Measurements from ENCODE around the gene CHD3.

The CHD3 gene

DNA sequence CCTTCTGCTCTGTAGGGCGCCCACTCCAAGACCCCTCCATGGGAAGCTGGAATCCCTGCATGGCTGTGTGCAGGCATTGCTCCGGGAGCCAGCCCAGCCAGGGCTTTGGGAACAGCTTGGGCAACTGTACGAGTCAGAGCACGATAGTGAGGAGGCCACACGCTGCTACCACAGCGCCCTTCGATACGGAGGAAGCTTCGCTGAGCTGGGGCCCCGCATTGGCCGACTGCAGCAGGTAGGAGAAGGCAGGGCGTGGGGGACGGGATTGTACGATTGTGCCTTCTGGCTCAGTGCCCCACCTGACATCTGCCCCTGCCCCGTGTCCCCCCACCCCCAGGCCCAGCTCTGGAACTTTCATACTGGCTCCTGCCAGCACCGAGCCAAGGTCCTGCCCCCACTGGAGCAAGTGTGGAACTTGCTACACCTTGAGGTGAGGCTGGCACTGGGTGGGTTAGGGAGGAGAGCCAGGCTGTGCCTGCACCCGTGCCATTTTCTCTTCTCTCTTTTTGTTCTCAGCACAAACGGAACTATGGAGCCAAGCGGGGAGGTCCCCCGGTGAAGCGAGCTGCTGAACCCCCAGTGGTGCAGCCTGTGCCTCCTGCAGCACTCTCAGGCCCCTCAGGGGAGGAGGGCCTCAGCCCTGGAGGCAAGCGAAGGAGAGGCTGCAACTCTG lies 42.4 kb upstream of the CHD3 start:
- Histone ChIP-seq H3K79me2 (ENCODE audit: insufficient read depth, low read depth) (no peaks in the 10 kb centered on the region), H3K4me2 (no peak overlapping the region), H3K36me3 (ENCODE audit: insufficient read depth) (no peaks in the 10 kb centered on the region), H3K4me1 (ENCODE audit: low read depth, poor library complexity, severe bottlenecking) (no peaks in the 10 kb centered on the region), H3K27ac (no peak overlapping the region), H3K9ac (no peak overlapping the region), H3K27me3 (ENCODE audit: insufficient read depth, low read depth) (no peaks in the 10 kb centered on the region), H3K4me3 (IDR thresholded peaks at IDR 0.05; ENCODE audit: insufficient read depth, low read depth, low read length) (no peak overlapping the region), H4K20me1 (ENCODE audit: insufficient read depth) (no peaks in the 10 kb centered on the region), H2AFZ (ENCODE audit: low read depth) (no peak overlapping the region)
- TF ChIP-seq, protein P1, sequence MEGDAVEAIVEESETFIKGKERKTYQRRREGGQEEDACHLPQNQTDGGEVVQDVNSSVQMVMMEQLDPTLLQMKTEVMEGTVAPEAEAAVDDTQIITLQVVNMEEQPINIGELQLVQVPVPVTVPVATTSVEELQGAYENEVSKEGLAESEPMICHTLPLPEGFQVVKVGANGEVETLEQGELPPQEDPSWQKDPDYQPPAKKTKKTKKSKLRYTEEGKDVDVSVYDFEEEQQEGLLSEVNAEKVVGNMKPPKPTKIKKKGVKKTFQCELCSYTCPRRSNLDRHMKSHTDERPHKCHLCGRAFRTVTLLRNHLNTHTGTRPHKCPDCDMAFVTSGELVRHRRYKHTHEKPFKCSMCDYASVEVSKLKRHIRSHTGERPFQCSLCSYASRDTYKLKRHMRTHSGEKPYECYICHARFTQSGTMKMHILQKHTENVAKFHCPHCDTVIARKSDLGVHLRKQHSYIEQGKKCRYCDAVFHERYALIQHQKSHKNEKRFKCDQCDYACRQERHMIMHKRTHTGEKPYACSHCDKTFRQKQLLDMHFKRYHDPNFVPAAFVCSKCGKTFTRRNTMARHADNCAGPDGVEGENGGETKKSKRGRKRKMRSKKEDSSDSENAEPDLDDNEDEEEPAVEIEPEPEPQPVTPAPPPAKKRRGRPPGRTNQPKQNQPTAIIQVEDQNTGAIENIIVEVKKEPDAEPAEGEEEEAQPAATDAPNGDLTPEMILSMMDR (conservative IDR thresholded peaks at IDR 0.05; ENCODE audit: low read depth, low read length), result no peak

DNA sequence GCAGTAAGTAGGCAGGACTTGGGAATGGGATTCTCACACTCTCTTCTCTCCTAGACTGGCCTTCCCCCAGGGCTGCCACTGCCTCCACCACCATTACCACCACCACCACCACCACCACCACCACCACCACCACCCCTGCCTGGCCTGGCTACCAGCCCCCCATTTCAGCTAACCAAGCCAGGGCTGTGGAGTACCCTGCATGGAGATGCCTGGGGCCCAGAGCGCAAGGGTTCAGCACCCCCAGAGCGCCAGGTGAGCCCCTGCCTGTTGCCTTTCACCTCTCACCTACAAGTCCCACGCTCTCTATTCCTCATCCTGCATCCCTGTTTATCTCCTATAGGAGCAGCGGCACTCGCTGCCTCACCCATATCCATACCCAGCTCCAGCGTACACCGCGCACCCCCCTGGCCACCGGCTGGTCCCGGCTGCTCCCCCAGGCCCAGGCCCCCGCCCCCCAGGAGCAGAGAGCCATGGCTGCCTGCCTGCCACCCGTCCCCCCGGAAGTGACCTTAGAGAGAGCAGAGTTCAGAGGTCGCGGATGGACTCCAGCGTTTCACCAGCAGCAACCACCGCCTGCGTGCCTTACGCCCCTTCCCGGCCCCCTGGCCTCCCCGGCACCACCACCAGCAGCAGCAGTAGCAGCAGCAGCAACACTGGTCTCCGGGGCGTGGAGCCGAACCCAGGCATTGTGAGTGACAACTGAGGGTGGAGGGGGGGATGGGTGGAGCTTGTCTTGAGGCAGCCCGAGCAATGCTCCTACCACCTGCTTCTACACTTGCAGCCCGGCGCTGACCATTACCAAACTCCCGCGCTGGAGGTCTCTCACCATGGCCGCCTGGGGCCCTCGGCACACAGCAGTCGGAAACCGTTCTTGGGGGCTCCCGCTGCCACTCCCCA lies 41.6 kb upstream of the CHD3 start:
- TF ChIP-seq, protein P1 (conservative IDR thresholded peaks at IDR 0.05; ENCODE audit: low read depth, low read length), result no peak
- Histone ChIP-seq H4K20me1 (ENCODE audit: insufficient read depth) (no peaks in the 10 kb centered on the region), H3K4me3 (IDR thresholded peaks at IDR 0.05; ENCODE audit: insufficient read depth, low read depth, low read length) (no peak overlapping the region), H3K4me2 (no peak overlapping the region), H3K36me3 (ENCODE audit: insufficient read depth) (no peaks in the 10 kb centered on the region), H3K27ac (no peak overlapping the region), H3K79me2 (ENCODE audit: insufficient read depth, low read depth) (no peaks in the 10 kb centered on the region), H2AFZ (ENCODE audit: low read depth) (no peak overlapping the region), H3K27me3 (ENCODE audit: insufficient read depth, low read depth) (no peaks in the 10 kb centered on the region), H3K4me1 (ENCODE audit: low read depth, poor library complexity, severe bottlenecking) (no peaks in the 10 kb centered on the region), H3K9ac (no peak overlapping the region)

DNA sequence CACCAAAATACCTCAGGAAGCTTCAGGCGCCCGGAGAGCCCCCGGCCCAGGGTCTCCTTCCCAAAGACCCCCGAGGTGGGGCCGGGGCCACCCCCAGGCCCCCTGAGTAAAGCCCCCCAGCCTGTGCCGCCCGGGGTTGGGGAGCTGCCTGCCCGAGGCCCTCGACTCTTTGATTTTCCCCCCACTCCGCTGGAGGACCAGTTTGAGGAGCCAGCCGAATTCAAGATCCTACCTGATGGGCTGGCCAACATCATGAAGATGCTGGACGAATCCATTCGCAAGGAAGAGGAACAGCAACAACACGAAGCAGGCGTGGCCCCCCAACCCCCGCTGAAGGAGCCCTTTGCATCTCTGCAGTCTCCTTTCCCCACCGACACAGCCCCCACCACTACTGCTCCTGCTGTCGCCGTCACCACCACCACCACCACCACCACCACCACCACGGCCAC lies 40.4 kb upstream of the CHD3 start:
- Histone ChIP-seq H2AFZ (ENCODE audit: low read depth) (no peak overlapping the region), H3K4me2 (no peak overlapping the region), H3K27me3 (ENCODE audit: insufficient read depth, low read depth) (no peaks in the 10 kb centered on the region), H3K36me3 (ENCODE audit: insufficient read depth) (no peaks in the 10 kb centered on the region), H3K9ac (no peak overlapping the region), H3K4me1 (ENCODE audit: low read depth, poor library complexity, severe bottlenecking) (no peaks in the 10 kb centered on the region), H4K20me1 (ENCODE audit: insufficient read depth) (no peaks in the 10 kb centered on the region), H3K27ac (no peak overlapping the region), H3K4me3 (IDR thresholded peaks at IDR 0.05; ENCODE audit: insufficient read depth, low read depth, low read length) (no peak overlapping the region), H3K79me2 (ENCODE audit: insufficient read depth, low read depth) (no peaks in the 10 kb centered on the region)
- TF ChIP-seq, protein P1 (conservative IDR thresholded peaks at IDR 0.05; ENCODE audit: low read depth, low read length), result no peak

DNA sequence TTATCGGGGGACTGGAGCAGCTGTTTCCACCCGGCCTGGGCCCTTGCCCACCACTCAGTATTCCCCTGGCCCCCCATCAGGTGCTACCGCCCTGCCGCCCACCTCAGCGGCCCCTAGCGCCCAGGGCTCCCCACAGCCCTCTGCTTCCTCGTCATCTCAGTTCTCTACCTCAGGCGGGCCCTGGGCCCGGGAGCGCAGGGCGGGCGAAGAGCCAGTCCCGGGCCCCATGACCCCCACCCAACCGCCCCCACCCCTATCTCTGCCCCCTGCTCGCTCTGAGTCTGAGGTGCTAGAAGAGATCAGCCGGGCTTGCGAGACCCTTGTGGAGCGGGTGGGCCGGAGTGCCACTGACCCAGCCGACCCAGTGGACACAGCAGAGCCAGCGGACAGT lies 39.9 kb upstream of the CHD3 start:
- Histone ChIP-seq H2AFZ (ENCODE audit: low read depth) (no peak overlapping the region), H3K79me2 (ENCODE audit: insufficient read depth, low read depth) (no peaks in the 10 kb centered on the region), H3K27ac (no peak overlapping the region), H3K27me3 (ENCODE audit: insufficient read depth, low read depth) (no peaks in the 10 kb centered on the region), H3K36me3 (ENCODE audit: insufficient read depth) (no peaks in the 10 kb centered on the region), H3K9ac (no peak overlapping the region), H3K4me1 (ENCODE audit: low read depth, poor library complexity, severe bottlenecking) (no peaks in the 10 kb centered on the region), H3K4me2 (no peak overlapping the region), H3K4me3 (IDR thresholded peaks at IDR 0.05; ENCODE audit: insufficient read depth, low read depth, low read length) (no peak overlapping the region), H4K20me1 (ENCODE audit: insufficient read depth) (no peaks in the 10 kb centered on the region)
- TF ChIP-seq, protein P1 (conservative IDR thresholded peaks at IDR 0.05; ENCODE audit: low read depth, low read length), result no peak
